Measurements from ENCODE around the gene TMEM79.

TMEM79 gene

DNA sequence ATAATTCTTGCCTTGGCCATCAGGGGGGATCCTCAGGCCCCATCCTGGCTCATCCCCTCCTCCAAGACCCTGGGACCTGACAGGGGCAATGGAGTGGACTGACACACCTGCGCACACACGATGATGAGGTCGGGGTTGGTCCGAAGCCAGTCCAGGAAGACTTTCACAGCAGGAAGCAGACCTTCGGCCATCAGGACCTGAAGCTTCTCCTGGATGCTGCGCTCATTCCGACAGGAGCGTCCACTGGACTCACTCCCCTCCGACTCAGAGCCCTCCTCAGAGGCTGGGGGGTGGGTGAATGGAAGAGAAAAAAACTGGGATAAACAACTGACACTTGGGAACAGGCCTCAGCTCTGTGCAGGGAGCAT lies 20.9 kb upstream of the TMEM79 start:
- DNase-seq (ENCODE audit: low read depth) = no peak

DNA sequence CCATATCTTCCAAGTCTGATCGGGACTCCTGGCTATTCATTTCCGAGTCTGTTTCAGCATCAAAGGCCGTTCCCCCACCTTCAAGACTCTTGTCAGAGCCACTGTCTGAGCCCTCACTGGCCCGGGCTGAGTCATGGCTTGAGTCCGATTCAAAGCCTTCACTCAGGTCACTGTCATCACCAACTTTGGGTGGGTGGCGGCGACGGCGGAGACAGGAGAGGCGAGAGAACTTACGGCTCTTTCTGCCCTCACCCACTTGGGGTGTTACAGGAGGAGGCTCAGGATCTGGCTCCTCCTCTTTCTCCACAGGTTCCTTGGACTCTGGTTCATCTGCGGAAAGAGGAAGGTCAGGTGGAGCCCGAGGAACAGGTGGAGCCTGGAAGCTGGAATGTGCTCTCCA lies 18.1 kb upstream of the TMEM79 start:
- no peak for DNase-seq (ENCODE audit: low read depth)

DNA sequence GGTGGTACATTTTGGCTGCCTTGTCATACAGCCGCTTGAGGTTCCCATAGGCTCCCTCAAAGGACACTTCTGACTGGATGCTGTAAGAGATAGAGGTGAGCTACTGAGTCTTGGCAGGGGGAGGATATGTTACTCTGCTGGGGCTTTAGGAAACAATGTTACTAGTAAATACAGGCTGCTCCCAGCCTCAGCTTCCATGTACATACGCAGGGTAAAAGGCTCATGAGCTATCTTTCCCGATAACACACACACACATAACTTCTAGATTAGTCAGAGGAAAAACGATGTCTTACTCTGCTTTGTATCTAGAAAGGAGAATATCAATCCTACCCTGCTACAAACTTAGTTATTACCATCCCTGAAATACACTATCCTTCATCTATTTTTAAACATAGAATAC lies 15.8 kb upstream of the TMEM79 start:
- DNase-seq (ENCODE audit: low read depth) = no peak

DNA sequence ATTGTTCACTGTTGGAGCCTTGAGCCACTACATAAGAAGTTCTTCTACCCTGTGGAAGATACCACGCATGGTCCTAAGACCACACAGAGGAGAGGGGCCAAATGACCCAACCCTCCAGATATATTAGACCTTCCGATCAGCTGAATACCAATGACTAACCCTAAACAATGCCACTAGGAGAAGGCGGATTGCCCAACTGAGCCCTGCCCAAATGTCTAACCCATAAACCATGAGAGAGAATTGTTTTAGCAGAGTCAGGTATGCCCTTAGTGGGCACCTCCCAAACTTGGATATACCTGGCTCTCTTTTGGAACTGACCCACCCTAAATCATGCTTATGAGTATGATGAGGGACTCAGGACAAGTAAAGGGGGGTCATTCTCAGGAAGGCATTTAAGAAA lies 13.8 kb upstream of the TMEM79 start:
- no peak for DNase-seq (ENCODE audit: low read depth)

DNA sequence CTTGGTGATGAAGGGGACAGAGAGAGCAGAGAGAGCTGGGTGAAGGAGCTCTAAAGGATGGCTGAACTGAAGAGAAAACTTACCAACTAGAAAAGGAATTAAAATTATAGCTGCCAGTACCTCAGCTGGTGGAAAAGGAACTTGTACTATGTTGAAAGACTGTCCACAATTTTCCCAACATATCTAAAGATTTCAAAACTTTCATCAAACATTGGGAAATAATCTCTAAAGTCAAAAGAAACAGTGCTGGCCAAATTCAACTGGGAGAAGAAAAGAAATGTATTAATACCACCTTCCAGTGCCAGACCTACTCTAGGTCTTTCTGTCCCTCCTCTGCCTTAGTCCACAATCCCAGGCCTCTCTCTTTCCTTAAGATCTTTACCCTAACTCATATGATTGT lies 7.6 kb upstream of the TMEM79 start:
- DNase-seq (ENCODE audit: low read depth) = no peak

DNA sequence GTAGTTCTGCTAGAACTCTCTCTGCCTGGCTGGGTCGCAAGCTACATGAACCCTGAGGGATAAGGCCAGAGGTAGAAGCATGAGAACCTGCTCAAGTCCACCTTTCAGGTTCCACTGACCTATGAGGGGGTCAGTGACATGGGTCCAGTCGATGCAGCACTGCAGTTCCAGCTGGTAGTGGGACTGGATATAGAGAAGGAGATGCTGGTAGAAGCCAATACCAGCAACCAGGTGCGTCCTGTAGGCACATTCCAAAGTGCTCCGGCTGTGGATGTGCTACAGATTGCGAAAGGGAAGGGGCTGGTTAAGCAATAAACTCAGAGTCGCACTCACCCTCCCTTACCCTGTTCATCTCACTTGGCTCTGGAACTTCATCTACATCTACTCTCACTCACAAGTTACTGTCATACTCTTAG lies 7.2 kb upstream of the TMEM79 start:
- no peak for DNase-seq (ENCODE audit: low read depth)

DNA sequence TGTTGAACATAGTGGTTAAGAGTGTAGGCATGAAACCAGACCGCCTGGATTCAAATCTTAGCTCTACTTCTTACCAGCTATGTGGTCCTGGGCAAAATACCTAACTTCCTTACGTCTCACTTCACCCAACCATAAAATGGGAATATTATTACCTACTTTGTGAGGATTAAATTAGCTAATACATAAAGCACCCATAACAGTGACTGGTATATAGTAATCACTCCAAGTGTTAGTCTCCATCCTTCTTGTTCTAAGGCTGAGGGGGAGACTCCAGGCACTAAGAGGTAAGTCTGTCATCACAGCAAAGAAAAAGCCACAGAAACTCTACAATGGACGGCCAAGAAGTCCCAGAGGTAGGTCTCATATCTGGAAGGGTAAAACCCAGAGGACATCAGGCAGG lies 4.3 kb upstream of the TMEM79 start:
- no peak for DNase-seq (ENCODE audit: low read depth)

DNA sequence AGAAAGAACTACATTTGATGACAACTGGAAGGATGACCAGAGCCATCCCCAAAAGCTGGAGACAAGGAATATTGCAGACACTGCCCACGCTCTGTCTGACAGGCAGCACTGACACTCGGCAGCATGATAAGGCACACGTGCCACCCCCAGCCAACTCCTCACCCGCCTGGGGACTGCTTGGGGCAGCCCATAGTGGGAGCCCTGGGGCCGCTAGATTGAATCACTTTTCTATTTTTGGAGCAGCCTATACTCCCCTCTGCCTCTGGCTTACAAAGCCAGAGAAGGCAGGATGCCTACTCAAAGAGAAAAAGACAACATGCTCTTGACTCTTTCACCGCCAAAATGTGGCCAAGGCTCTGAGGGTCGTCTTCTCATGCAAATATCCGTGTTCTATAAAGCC lies 2.8 kb upstream of the TMEM79 start:
- DNase-seq (ENCODE audit: low read depth) = no peak

DNA sequence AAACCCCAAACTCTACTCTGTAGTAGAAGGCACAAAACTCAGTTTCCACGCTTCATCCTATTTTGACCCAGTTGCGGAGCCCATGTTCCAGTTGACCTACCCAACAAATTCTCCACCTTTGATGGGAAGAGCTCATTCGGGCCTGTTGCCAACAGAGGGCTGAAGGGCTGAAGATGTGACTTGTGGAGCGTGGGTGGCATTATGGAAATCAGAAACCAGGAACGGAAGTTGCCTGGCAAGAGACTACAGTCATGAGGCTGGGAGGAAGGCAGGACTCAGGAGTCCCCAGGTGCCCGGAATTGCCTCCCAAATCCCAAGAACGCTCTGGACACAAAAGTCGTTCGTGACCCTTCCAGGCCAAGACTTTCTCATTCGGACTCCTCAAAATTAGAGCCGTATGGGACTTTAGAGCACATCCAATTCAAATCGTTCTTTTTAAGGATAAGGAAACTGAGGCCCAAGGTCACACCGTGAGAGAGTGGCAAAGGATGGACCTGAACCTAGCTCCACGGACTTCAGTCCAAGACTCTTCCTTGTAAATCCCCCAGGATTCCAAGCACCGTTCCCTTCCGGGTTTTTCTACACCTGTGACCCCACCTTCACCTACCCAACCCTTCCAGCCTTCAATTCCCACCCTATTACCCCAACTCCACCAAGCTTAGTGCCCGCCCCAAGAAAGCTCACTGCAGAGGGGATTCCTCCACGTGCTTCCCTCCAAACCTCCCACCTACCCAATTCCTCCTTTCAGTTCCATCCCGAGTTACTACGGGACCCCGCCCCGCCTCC lies 2.2 kb upstream of the TMEM79 start:
- DNase-seq (ENCODE audit: low read depth) = no peak

DNA sequence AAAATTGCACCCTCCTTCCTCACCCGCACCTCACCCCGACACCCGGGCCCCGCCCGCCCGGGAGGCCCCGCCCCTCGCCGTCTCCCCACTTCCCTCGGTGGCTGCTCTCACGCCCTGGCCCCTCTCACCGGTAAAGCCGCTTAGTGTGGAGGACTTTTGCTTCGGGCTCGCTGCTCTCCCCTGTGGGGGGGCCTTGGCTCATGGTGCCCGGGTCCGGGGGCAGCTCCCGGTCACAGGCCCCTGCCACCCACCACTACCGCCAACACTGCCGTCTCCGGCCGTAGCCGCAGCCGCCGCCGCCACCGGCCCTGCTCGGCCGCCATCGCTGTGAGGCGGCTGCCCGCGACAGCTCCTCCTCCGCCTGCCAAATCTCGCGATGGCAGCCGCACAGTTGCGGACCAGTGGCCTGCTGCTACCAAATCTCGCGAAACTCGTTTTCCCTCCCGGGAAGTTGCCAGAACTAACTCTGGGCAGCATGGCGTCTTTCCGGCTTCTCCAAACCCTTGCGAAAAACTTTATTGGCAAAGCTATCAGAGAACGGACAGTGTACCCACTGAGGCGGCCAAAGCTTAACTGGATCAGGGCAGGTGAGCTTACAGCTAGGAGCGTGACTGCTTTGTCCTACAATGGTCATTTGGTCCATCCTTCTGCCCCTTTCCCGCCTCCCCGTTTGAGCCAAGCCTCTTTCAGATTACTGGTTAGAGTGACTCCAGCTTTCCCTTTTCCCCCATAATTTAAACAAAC lies 1.5 kb upstream of the TMEM79 start, which contains the start of gene SMG5:
Gene SMG5 (minus strand): TSS at position 347 of the 744 bp plus-strand sequence. CDS start 145 bp downstream, at position 202.
- peak; percentile 92 for DNase-seq (ENCODE audit: low read depth)

DNA sequence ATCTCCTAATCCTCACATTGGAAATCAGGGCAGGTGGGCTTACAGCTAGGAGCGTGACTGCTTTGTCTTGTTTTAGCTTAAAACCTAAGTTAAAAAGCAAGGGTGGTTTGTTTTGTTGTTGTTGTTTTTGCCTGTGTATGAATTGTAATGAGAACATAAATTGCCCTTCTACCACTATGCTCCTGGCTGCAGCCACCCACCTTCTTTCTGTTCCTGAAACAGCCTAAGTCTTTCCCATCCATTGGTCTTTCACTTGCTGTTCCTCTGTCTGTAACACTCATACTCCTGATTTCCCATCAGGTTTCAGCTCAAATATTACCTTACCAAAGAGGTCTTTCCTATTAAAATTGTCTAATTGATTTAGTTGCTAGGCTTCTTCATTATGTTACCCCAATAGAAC lies 604 bp upstream of the TMEM79 start:
- no peak for DNase-seq (ENCODE audit: low read depth)

DNA sequence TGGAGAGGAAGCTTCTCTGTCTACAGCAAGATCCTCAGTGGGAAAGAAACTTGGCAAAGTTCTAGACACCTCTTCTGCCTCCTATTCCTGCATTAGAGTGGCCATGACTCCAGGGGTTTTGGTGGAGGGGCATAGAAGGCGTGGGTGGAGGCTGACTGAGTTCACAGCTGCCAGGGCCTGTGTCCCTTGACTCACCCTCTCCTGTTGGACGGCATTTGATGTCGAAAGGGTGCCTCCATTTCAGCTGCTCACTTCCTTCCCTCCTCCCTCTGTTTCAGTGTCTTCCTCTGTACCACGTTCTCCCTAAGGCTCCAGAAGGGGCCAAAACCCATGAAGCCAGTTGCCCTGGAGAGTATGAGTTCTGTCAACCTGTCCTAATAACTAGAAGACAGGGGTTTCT lies 632 bp downstream of the TMEM79 start:
- no peak for DNase-seq (ENCODE audit: low read depth)

DNA sequence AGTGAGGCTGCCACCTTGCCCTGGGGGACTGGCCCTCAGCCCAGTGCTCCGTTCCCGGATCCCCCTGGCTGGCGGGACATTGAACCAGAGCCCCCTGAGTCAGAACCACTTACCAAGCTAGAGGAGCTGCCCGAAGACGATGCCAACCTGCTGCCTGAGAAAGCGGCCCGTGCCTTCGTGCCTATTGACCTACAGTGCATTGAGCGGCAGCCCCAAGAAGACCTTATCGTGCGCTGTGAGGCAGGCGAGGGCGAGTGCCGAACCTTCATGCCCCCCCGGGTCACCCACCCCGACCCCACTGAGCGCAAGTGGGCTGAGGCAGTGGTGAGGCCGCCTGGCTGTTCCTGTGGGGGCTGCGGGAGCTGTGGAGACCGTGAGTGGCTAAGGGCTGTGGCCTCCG lies 1.3 kb downstream of the TMEM79 start:
- DNase-seq (ENCODE audit: low read depth) = no peak

DNA sequence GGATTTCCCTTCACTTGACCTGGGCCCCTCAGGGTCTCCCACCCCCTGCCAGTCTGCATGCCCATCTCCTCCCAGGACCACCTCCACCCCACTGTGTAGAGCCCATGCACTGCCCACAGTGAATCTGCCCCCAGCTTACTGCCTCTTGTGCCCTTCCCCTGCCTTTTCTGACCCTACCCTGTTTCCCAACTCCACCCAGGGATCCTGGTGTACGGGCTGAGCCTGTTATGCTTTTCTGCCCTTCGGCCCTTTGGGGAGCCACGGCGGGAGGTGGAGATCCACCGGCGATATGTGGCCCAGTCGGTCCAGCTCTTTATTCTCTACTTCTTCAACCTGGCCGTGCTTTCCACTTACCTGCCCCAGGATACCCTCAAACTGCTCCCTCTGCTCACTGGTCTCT lies 1.9 kb downstream of the TMEM79 start:
- DNase-seq (ENCODE audit: low read depth) = no peak

DNA sequence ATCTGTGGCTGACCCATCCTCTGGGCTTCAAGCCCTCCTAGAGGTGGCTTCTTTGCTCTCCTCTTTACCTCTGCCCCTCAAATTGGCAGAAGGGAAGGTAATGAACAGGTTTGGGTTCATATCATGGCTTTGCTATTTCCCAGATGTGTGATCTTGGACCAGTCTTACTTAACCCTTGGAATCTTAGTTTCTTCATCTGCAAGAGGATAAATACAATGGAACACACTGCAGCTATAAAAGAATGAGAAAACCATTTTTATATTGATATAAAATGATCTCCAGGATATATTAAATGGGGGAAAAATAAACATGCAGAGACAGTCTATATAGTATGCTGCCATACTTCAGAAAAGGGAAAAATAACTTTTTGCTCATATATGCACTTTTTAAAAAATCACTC lies 5.7 kb downstream of the TMEM79 start:
- DNase-seq (ENCODE audit: low read depth) = no peak

DNA sequence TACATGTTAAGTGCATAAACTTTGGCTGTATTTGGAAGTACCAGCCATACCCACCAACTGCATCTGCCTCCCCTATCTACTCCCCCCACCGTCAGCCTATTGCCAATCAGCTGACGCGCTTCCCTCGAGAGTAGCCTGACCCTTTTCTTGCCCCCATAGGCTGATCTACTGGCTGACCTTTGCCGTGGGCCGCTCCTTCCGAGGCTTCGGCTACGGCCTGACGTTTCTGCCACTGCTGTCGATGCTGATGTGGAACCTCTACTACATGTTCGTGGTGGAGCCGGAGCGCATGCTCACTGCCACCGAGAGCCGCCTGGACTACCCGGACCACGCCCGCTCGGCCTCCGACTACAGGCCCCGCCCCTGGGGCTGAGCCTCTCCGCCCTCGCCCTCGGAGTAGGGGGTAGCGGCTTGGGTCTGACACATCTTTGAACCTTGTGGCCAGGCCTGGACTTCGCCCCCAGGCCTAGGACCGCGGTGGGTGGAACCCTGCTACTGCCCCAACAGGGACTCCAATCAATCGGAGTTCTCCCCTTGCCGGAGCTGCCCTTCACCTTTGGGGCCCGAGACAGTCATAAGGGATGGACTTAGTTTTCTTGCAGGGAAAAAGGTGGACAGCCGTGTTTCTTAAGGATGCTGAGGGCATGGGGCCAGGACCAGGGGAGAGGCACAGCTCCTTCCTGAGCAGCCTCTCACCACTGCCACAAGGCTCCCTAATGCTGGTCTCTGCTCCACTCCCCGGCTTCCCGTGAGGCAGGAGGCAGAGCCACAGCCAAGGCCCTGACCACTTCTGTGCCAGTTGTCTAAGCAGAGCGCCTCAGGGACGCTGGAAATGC lies 7.3 kb downstream of the TMEM79 start:
- no peak for DNase-seq (ENCODE audit: low read depth)

DNA sequence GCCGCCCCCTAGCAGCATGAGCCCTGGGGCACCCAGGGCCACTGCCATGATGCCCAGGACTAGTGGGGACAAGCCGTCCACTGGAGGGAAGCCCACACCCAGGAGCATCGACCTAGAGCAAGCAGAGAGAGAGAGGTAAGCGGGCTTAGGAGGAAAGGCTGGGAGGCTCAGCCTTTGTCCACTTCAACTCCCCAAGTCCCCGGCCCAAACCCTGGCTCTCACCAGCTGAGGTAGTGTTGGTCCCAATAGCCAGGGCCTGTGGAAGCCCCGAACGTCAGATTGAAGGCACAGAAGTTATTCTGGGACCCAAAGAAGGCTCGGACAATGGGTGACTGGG lies 8.9 kb downstream of the TMEM79 start:
- DNase-seq (ENCODE audit: low read depth) = no peak

DNA sequence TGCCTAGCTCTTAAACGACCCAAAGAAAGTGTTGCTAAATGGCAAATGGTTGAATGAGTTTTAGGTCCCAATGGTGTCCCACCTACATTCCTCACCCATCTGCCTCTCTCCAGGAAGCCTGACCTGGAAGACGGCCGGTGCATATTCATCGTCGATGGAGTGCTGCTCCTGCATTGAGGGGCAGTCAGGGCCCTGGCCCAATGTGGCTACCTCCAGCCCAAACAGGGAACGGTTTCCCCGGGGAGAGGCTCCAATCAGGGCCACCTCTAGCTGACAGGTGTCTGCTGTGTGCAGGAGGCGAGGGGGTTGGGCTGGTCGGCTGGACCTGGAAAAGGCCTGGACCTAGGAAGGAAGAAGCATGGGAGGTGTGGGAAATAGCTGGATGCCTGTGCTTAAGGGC lies 9.8 kb downstream of the TMEM79 start:
- no peak for DNase-seq (ENCODE audit: low read depth)

DNA sequence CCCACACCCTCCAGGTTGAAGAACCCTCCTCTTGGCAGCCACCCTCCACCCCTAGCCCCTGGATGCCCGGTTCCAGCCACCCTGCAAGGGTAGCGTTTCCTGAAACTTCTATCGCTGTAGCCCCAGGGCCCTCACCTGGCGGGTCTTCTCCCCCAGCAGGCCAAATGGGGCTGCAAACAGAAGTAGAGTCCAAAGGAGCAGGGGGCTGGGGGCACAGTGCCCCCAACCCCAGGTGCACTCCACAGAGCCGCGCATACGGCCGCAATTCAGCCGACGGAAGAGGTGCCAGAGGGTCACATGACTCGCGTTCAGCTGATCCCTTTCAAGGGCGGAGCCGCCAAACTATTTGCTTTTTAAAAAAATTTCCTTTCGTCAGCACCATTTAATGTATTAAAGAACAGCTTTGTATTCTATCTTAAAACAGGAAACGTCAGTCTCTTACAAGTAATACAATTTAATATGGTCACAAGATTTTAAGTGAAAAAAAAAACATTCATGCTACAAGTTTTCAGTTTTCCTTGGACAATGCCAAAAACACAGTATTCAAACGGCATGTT lies 11.3 kb downstream of the TMEM79 start, which contains the start of gene GLMP:
Gene GLMP (minus strand): TSS at position 289 of the 557 bp plus-strand sequence. CDS start 34 bp downstream, at position 255.
- no peak for DNase-seq (ENCODE audit: low read depth)

DNA sequence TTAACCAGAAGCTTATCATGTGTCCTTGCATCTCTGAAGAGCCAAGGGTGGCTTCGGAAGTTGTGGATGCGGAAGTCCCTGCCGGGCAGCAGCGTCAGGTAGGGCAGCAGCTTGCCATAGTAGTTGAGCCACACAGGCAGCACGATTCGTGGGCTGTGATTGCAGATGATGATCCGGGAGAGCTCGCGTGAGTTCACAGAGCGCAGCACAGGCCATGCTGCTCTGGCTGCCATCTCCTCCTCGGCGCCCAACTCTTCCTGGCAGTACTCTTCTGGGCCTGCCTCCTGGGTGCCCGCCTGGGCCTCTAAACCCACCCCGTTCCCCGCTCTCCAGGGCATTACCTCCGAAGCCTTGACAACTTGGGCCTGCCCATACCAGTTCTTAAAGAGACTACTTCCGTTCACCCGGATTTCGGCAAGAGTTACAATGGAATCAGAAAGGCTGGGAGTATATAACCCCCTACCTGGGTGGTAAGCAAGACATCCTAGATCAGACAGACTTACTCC lies 14.8 kb downstream of the TMEM79 start, which contains the start of gene VHLL:
Gene VHLL (minus strand): TSS at position 456 of the 506 bp plus-strand sequence. CDS start 118 bp downstream, at position 338.
- DNase-seq (ENCODE audit: low read depth) = no peak

DNA sequence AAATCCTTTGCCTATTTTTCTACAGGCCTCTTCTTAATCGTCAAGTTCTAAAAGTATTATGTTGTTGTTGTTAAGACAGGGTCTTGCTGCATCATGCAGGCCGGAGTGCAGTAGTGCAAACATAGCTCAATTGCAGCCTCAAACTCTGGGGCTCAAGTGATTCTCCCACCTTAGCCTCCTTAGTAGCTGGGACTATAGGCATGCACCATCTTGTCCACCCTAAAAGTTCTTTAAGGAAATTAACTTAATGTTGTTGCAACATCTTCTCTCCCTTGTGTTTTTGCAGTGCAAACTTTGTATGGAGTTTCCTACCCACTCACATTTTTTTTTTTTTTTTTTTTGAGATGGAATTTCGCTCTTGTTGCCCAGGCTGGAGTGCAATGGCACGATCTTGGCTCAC lies 19.1 kb downstream of the TMEM79 start:
- no peak for DNase-seq (ENCODE audit: low read depth)

DNA sequence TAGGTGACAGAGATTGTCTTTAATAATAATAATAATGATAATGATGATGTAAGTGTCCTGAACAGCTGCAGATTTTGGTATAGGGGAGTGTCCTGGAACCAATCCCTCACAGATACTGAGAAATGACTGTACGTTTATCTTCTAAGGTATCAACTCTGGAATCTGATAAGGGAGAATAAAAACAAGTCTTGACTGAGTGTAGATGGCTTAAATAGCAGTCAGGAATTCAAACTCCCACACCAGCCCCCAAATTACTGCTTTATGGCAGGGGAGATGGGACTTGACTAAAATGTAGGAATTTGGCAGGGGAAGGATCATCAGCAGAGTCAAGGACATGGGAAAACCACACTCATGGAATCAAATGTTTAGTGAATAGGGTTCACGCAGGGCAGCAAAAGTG lies 21.1 kb downstream of the TMEM79 start:
- DNase-seq (ENCODE audit: low read depth) = no peak

Data from GM04503 (cell line).